Nucleus accumbens (tissue), 56 donors: ENCODE data around the gene SNX4.
"Not testable (repeated sequence)": the region's sequence is repeated elsewhere in the genome, so short reads cannot be mapped to it uniquely, and the experiment has no call there.

Source experiments
- DNase-seq, 56 donors: peaks; one replicate each; lab custom pipeline; 2025; lab: John Stamatoyannopoulos, UW

The SNX4 gene

GRCh38 chr3:125519678-125520562 lies at the start of gene SNX4:
SNX4 (minus strand) TSS chr3:125520202; CDS start chr3:125520172, 30 bp downstream.
- peak; percentile 43 to 92 (median 86) for DNase-seq

- no peak for DNase-seq
These were observed 36.3 kb upstream of the SNX4 start for GRCh38 chr3:125556314-125556713.

- DNase-seq = no peak
These were observed 32.4 kb upstream of the SNX4 start for GRCh38 chr3:125552401-125552800.

GRCh38 chr3:125528920-125529319 lies 8.9 kb upstream of the SNX4 start:
- DNase-seq = no peak

- no peak for DNase-seq
These were observed 5.2 kb upstream of the SNX4 start for GRCh38 chr3:125525153-125525552.

- not testable (repeated sequence) for DNase-seq
These were observed 539 bp upstream of the SNX4 start for GRCh38 chr3:125520563-125520919.

GRCh38 chr3:125515421-125515820 lies 4.6 kb downstream of the SNX4 start:
- no peak for DNase-seq

- DNase-seq = no peak
These were observed 6.4 kb downstream of the SNX4 start for GRCh38 chr3:125513490-125514115.

GRCh38 chr3:125512135-125512920 lies 7.7 kb downstream of the SNX4 start:
- no peak for DNase-seq

GRCh38 chr3:125511420-125512118 lies 8.4 kb downstream of the SNX4 start:
- DNase-seq = no peak

- DNase-seq = no peak
These were observed 12.9 kb downstream of the SNX4 start for GRCh38 chr3:125507128-125507527.

- DNase-seq = no peak
These were observed 21.4 kb downstream of the SNX4 start for GRCh38 chr3:125498630-125499029.

GRCh38 chr3:125496701-125497100 lies 23.3 kb downstream of the SNX4 start:
- DNase-seq = no peak

- DNase-seq = no peak
These were observed 37.6 kb downstream of the SNX4 start for GRCh38 chr3:125482406-125482805.

- no peak for DNase-seq
These were observed 38.2 kb downstream of the SNX4 start for GRCh38 chr3:125481786-125482185.

- DNase-seq = not testable (repeated sequence)
These were observed 38.6 kb downstream of the SNX4 start for GRCh38 chr3:125481375-125481759.

GRCh38 chr3:125480656-125481374 lies 39.2 kb downstream of the SNX4 start:
- DNase-seq = no peak

- no peak for DNase-seq
These were observed 40.9 kb downstream of the SNX4 start for GRCh38 chr3:125479091-125479490.

- DNase-seq = no peak
These were observed 41.7 kb downstream of the SNX4 start for GRCh38 chr3:125478326-125478725.

GRCh38 chr3:125477701-125478100 lies 42.3 kb downstream of the SNX4 start:
- DNase-seq = no peak
